ENCODE results near the gene TPT1. TPM values are rescaled to one million over a fixed set of nuclear protein-coding genes. Genes with fewer than 3 reads are reported as not detected.

The TPT1 gene
- total RNA-seq, 1 donor from 2014 or later, result 2,987 TPM

DNA sequence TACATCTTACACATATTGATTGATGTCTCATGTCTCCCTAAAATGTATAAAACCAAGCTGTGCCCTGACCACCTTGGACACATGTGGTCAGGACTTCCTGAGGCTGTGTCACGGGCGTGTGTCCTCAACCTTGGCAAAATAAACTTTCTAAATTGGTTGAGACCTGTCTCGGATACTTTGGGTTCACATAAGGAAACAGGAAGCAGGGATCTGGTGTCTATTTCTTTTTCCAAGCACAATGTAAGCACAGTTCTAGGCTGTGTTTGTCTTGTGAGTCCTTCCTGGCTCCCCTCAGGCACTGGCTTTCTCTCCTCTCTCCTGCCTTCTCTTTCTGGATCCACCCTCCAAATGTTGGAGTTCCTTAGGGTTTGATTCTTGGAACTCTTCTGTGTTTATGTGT is 27.6 kb upstream of the TPT1 start:
- Mint-ChIP-seq H3K36me3 (ENCODE audit: low read depth) (peaks cover 13% of the 10 kb centered on the region), H3K27me3 (ENCODE audit: low read depth) (no peaks in the 10 kb centered on the region), H3K9me3 (ENCODE audit: low read depth) (peaks cover 4% of the 10 kb centered on the region), H3K4me3 (ENCODE audit: unreplicated experiment) (no peak overlapping the region), H3K4me1 (ENCODE audit: low read depth) (peaks cover 55% of the 10 kb centered on the region), H3K27ac (ENCODE audit: unreplicated experiment) (peak overlapping the region; percentile 85)
- no peak for DNase-seq (ENCODE audit: low spot score)
- TF ChIP-seq, protein P1, sequence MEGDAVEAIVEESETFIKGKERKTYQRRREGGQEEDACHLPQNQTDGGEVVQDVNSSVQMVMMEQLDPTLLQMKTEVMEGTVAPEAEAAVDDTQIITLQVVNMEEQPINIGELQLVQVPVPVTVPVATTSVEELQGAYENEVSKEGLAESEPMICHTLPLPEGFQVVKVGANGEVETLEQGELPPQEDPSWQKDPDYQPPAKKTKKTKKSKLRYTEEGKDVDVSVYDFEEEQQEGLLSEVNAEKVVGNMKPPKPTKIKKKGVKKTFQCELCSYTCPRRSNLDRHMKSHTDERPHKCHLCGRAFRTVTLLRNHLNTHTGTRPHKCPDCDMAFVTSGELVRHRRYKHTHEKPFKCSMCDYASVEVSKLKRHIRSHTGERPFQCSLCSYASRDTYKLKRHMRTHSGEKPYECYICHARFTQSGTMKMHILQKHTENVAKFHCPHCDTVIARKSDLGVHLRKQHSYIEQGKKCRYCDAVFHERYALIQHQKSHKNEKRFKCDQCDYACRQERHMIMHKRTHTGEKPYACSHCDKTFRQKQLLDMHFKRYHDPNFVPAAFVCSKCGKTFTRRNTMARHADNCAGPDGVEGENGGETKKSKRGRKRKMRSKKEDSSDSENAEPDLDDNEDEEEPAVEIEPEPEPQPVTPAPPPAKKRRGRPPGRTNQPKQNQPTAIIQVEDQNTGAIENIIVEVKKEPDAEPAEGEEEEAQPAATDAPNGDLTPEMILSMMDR (IDR thresholded peaks at IDR 0.05), result no peak

DNA sequence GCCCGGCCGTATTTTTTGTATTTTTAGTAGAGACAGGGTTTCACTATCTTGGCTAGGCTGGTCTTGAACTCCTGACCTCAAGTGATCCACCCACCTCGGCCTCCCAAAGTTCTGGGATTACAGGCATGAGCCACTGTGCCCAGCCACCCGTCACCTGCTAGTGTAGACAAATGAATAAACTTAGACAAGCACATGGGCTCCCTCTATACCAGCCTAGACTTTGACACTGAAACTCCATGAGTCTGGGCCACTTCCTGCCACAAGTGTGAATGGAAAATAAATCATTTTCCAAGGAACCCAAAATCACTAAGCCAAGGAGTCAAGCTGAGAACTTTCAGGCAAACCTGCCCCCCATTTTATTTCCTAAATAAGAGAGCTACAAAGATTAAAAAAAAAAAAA is 27.0 kb upstream of the TPT1 start:
- Mint-ChIP-seq H3K4me3 (ENCODE audit: unreplicated experiment) (no peak overlapping the region), H3K27me3 (ENCODE audit: low read depth) (no peaks in the 10 kb centered on the region), H3K36me3 (ENCODE audit: low read depth) (peaks cover 16% of the 10 kb centered on the region), H3K27ac (ENCODE audit: unreplicated experiment) (peak overlapping the region; percentile 85), H3K9me3 (ENCODE audit: low read depth) (peaks cover 7% of the 10 kb centered on the region), H3K4me1 (ENCODE audit: low read depth) (peaks cover 49% of the 10 kb centered on the region)
- TF ChIP-seq, protein P1 (IDR thresholded peaks at IDR 0.05), result no peak
- no peak for DNase-seq (ENCODE audit: low spot score)

DNA sequence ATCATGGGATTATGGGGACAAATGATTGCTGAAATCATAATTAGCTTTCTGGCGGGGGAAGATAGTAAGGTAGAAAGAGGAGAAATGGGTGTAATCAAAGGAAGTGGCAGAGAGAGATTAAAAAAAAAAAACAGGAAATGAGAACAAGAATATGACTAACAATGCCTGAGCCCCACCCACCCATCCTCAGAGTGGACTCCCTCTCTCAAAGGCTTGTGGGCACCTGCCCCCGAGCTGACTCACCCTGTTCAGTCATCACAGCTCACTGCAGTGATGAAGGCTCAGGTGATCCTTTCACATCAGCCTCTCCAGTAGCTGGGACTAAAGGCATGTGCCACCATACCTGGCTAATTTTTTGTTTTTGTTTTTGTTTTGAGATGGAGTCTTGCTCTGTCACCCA is 26.4 kb upstream of the TPT1 start:
- Mint-ChIP-seq H3K27me3 (ENCODE audit: low read depth) (no peaks in the 10 kb centered on the region), H3K4me1 (ENCODE audit: low read depth) (peaks cover 43% of the 10 kb centered on the region), H3K36me3 (ENCODE audit: low read depth) (peaks cover 22% of the 10 kb centered on the region), H3K9me3 (ENCODE audit: low read depth) (peaks cover 7% of the 10 kb centered on the region), H3K4me3 (ENCODE audit: unreplicated experiment) (no peak overlapping the region), H3K27ac (ENCODE audit: unreplicated experiment) (peak overlapping the region; percentile 85)
- TF ChIP-seq, protein P1 (IDR thresholded peaks at IDR 0.05), result no peak
- no peak for DNase-seq (ENCODE audit: low spot score)

DNA sequence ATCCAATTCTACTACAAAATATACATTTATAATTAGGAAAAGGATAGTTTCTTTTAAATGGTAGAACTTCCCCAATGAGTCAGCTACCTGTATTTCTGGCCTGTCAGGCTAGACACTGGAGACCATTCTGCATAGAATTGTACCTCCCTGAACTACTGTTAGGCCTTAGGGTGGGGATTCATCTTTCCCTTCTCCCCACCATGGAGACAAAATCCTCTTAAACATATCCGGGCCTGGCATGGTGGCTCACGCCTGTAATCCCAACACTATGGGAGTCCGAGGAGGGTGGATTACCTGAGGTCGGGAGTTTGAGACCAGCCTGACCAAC is 24.5 kb upstream of the TPT1 start:
- no peaks in the 10 kb centered on the region for H3K27me3 Mint-ChIP-seq (ENCODE audit: low read depth)
- peaks cover 35% of the 10 kb centered on the region for H3K4me1 Mint-ChIP-seq (ENCODE audit: low read depth)
- peaks cover 29% of the 10 kb centered on the region for H3K36me3 Mint-ChIP-seq (ENCODE audit: low read depth)
- H3K9me3 Mint-ChIP-seq (ENCODE audit: low read depth), result peaks cover 10% of the 10 kb centered on the region
- DNase-seq (ENCODE audit: low spot score), result no peak
- no peak overlapping the region for H3K4me3 Mint-ChIP-seq (ENCODE audit: unreplicated experiment)
- no peak overlapping the region for H3K27ac Mint-ChIP-seq (ENCODE audit: unreplicated experiment)
- TF ChIP-seq, protein P1 (IDR thresholded peaks at IDR 0.05), result no peak

- H3K9me3 Mint-ChIP-seq (ENCODE audit: low read depth), result peaks cover 10% of the 10 kb centered on the region
- H3K4me3 Mint-ChIP-seq (ENCODE audit: unreplicated experiment), result no peak overlapping the region
- H3K4me1 Mint-ChIP-seq (ENCODE audit: low read depth), result peaks cover 33% of the 10 kb centered on the region
- peaks cover 28% of the 10 kb centered on the region for H3K36me3 Mint-ChIP-seq (ENCODE audit: low read depth)
- no peaks in the 10 kb centered on the region for H3K27me3 Mint-ChIP-seq (ENCODE audit: low read depth)
- no peak for DNase-seq (ENCODE audit: low spot score)
- no peak overlapping the region for H3K27ac Mint-ChIP-seq (ENCODE audit: unreplicated experiment)
- TF ChIP-seq, protein P1 (IDR thresholded peaks at IDR 0.05), result no peak
Measured at GRCh38 chr13:45364876-45365557, 24.0 kb upstream of the TPT1 start.

Data from chondrocyte (in vitro differentiated cells).